ENCODE data around the gene ABTB2. TPM values are rescaled to one million over a fixed set of nuclear protein-coding genes. Genes with fewer than 3 reads are reported as not detected.

ABTB2 gene
- total RNA-seq, 2 donors from 2014 or later, result 2.1 to 4.3 TPM

DNA sequence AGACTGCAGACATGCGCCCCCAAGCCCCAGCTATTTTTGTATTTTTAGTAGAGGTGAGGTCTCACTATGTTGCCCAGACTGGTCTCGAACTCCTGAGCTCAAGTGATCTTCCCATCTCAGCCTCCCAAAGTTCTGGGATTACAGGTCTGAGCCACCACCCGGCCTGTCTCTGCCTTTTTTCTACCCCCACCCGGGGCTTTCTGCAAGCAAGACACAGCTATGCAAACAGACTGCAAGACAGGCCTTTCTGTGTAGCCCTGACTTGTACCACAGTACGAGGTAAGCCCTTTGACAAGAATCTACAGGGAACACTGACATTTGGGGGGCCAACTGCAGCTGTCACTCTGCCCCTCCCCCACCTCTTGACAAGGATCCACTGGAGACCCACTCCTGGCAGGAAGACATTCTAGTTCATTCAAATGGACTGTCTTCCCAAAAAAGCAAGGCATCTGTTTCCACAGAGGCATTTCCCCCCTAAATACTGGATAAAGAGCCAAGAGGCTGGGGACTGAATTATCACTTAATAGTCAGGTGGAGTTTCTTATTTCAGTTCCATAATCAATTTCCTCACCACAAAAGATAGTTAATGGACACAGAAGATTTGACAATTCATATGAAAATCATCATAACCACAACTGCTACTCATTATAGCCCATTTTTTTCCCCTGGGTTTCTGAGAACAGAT, 118.2 kb downstream of the ABTB2 start:
- DNase-seq, result no peak
- no peaks in the 10 kb centered on the region for H3K27me3 ChIP-seq
- H3K4me3 ChIP-seq, result no peak overlapping the region
- no peaks in the 10 kb centered on the region for H3K36me3 ChIP-seq (replicated peaks in 1 of 2; ENCODE audit: insufficient read depth in 1 of 2, low read depth in 2 of 2)
- H3K27ac ChIP-seq, result no peak overlapping the region
- no peak for ATAC-seq
- H3K4me1 ChIP-seq, result peaks cover 16% of the 10 kb centered on the region
- no peak for TF ChIP-seq POLR2A (IDR thresholded peaks at IDR 0.05)
- TF ChIP-seq, protein P1, sequence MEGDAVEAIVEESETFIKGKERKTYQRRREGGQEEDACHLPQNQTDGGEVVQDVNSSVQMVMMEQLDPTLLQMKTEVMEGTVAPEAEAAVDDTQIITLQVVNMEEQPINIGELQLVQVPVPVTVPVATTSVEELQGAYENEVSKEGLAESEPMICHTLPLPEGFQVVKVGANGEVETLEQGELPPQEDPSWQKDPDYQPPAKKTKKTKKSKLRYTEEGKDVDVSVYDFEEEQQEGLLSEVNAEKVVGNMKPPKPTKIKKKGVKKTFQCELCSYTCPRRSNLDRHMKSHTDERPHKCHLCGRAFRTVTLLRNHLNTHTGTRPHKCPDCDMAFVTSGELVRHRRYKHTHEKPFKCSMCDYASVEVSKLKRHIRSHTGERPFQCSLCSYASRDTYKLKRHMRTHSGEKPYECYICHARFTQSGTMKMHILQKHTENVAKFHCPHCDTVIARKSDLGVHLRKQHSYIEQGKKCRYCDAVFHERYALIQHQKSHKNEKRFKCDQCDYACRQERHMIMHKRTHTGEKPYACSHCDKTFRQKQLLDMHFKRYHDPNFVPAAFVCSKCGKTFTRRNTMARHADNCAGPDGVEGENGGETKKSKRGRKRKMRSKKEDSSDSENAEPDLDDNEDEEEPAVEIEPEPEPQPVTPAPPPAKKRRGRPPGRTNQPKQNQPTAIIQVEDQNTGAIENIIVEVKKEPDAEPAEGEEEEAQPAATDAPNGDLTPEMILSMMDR (IDR thresholded peaks at IDR 0.05), result no peak
- 90 to 97% methylated on average over 5 of the region's 5 CpGs for WGBS, 2 donors
- intact Hi-C loops (cut with DNase I), result no loop called here
- H3K9me3 ChIP-seq, result no peaks in the 10 kb centered on the region

DNA sequence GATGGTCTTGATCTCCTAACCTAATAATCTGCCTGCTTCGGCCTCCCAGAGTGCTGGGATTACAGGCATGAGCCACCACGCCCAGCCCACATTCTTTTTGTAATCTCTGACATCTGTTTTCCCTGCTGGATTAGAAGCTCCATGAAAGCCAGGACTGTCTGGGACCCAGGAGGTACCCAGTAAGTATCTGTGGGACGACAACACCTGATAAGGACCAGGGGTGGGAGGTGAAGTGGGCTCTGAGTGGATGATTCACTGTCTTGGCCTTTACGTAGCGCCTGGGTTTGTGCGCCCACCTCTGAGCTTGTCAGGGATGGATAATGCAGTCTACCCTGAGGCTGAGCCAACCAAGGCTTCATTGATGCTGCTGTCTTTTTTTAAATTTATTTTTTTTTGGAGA, 118.8 kb downstream of the ABTB2 start:
- Histone ChIP-seq H3K9me3 (no peaks in the 10 kb centered on the region), H3K27me3 (no peaks in the 10 kb centered on the region), H3K36me3 (replicated peaks in 1 of 2; ENCODE audit: insufficient read depth in 1 of 2, low read depth in 2 of 2) (no peaks in the 10 kb centered on the region), H3K27ac (no peak overlapping the region), H3K4me3 (no peak overlapping the region), H3K4me1 (peaks cover 14% of the 10 kb centered on the region)
- TF ChIP-seq, protein P1 (IDR thresholded peaks at IDR 0.05), result no peak
- TF ChIP-seq POLR2A (IDR thresholded peaks at IDR 0.05), result no peak
- no peak for DNase-seq
- intact Hi-C loops (cut with DNase I), result no loop called here
- WGBS, 2 donors, result 80 to 95% methylated on average over 5 to 6 of the region's 6 CpGs
- ATAC-seq, result no peak

DNA sequence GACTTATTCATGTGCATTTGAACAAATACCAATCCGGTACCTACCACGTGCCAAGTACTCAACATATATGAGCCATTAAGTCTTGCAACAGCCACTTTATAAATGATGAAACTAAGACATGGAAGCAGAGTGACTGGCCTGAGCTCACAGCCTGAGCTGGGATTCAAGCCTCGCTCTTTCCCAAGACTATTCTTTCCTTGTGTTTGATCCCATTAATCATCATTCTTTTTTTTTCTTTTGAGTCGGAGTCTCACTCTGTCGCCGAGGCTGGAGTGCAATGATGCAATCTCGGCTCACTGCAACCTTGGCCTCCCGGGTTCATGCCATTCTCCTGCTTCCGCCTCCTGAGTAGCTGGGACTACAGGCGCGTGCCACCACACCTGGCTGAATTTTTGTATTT, 119.3 kb downstream of the ABTB2 start:
- DNase-seq, result no peak
- ATAC-seq, result no peak
- peaks cover 12% of the 10 kb centered on the region for H3K4me1 ChIP-seq
- H3K9me3 ChIP-seq, result no peaks in the 10 kb centered on the region
- no peak overlapping the region for H3K4me3 ChIP-seq
- TF ChIP-seq, protein P1 (IDR thresholded peaks at IDR 0.05), result no peak
- no peak for TF ChIP-seq POLR2A (IDR thresholded peaks at IDR 0.05)
- WGBS, 2 donors, result 86 to 94% methylated on average over 10 to 11 of the region's 11 CpGs
- no peaks in the 10 kb centered on the region for H3K36me3 ChIP-seq (replicated peaks in 1 of 2; ENCODE audit: insufficient read depth in 1 of 2, low read depth in 2 of 2)
- H3K27me3 ChIP-seq, result no peaks in the 10 kb centered on the region
- intact Hi-C loops (cut with DNase I), result no loop called here
- H3K27ac ChIP-seq, result no peak overlapping the region

DNA sequence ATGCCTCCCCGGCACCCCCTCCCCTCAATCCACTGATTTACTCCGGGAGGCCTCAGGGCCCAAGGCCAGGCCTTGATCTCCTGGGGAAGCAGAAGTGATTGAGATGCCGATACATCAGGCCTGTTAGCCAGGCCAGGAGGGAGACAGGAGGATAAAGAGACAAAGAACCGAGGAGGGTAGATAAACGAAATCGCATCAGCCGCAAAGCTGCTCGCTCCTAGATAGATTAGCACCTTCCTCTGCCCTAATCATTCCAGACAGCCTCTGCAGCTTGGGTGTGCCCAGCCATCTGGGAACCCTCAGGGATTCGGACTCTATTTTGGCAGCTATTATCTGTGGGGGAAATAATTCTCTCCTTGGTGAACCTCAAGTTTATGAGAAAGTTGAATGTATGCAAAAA, 121.2 kb downstream of the ABTB2 start:
- H3K27me3 ChIP-seq, result no peaks in the 10 kb centered on the region
- no peak for ATAC-seq
- TF ChIP-seq, protein P1 (IDR thresholded peaks at IDR 0.05), result no peak
- no peak for TF ChIP-seq POLR2A (IDR thresholded peaks at IDR 0.05)
- peaks cover 7% of the 10 kb centered on the region for H3K4me1 ChIP-seq
- intact Hi-C loops (cut with DNase I), result no loop called here
- 82 to 86% methylated on average over 9 of the region's 9 CpGs for WGBS, 2 donors
- no peaks in the 10 kb centered on the region for H3K36me3 ChIP-seq (replicated peaks in 1 of 2; ENCODE audit: insufficient read depth in 1 of 2, low read depth in 2 of 2)
- no peak overlapping the region for H3K4me3 ChIP-seq
- no peaks in the 10 kb centered on the region for H3K9me3 ChIP-seq
- DNase-seq, result no peak
- H3K27ac ChIP-seq, result no peak overlapping the region

DNA sequence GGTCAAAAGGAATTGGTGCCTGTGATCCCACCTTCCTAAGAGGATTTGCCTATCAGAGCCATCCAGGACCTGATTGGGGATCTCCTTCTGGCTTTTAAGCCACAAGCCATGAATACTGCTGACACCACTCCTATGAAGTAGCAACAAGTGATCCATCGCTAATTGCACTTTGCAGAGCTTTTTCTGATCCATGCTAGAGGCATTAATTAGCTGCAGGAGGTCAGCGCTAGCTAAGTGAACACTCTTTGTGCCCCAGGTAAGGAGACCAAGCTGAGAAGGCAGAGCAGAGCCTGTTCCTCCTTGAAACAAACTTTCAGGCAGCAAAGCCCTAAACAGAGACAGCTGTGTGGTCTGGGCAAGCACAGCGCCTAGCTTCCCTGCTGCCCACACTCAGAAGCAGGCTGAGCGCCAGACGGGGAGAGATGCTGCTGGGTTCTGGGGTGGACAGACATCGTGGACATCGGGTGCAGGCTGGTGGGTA, 122.2 kb downstream of the ABTB2 start:
- ATAC-seq, result no peak
- Histone ChIP-seq H3K27ac (no peak overlapping the region), H3K4me1 (peaks cover 7% of the 10 kb centered on the region), H3K9me3 (no peaks in the 10 kb centered on the region), H3K4me3 (no peak overlapping the region), H3K27me3 (no peaks in the 10 kb centered on the region), H3K36me3 (replicated peaks in 1 of 2; ENCODE audit: insufficient read depth in 1 of 2, low read depth in 2 of 2) (no peaks in the 10 kb centered on the region)
- 89 to 97% methylated on average over 7 of the region's 7 CpGs for WGBS, 2 donors
- TF ChIP-seq, protein P1 (IDR thresholded peaks at IDR 0.05), result no peak
- TF ChIP-seq POLR2A (IDR thresholded peaks at IDR 0.05), result no peak
- DNase-seq, result no peak
- intact Hi-C loops (cut with DNase I), result no loop called here

Measured in body of pancreas (tissue), 4 donors.